IMR-90 (cell line): ENCODE results near the gene ETF1. TPM values are rescaled to one million over a fixed set of nuclear protein-coding genes. Genes with fewer than 3 reads are reported as not detected.
A peak's percentile ranks its signal among the peaks of the same experiment; 100 is the strongest.

Experiments
- ATAC-seq: fragments of 200-7000 bp; cut with Tn5 transposase; 2 replicates; pipeline ENCODE4 v1.9.1; 2020; ENCODE audit warnings: low read depth, mild to moderate bottlenecking, moderate library complexity
- BruUV-seq: library from RNA; stranded (reverse); fragments of 400-500 nt; replicated peaks from 2 replicates; lab custom pipeline; 2021; lab: Mats Ljungman, UMichigan
- CTCF ChIA-PET: fragments of 300-600 bp; formaldehyde crosslinking; extraction: SDS; loops from one replicate; lab custom pipeline; 2021; ENCODE audit warnings: antibody characterized with exemption; lab: Yijun Ruan, JAX
- POLR2A ChIA-PET: fragments of 300-600 bp; sonication (Branson Sonifier 250); formaldehyde crosslinking; loops from one replicate; lab custom pipeline; 2022; ENCODE audit warnings: antibody characterized with exemption; ENCODE audit not compliant: unreplicated experiment; lab: Charles Lee
- DNase-seq: peaks from one replicate; pipeline ENCODE4 v3.0.0; 2013
- H2AFZ ChIP-seq: replicated peaks from 2 replicates; pipeline ENCODE3; 2013; ENCODE audit warnings: low read length, mild to moderate bottlenecking; ENCODE audit not compliant: poor library complexity
- H2AK5ac ChIP-seq: 2 replicates; pipeline ENCODE4 v1.6.1; 2013; ENCODE audit warnings: low read depth, low read length, inconsistent platforms
- H2AK9ac ChIP-seq: replicated peaks from 2 replicates; pipeline ENCODE3; 2013; ENCODE audit warnings: mild to moderate bottlenecking, low read depth, low read length, moderate library complexity; ENCODE audit not compliant: poor library complexity
- H2BK120ac ChIP-seq: 2 replicates; pipeline ENCODE4 v1.6.1; 2013; ENCODE audit warnings: low read depth, low read length, inconsistent platforms
- H2BK15ac ChIP-seq: 3 replicates; pipeline ENCODE4 v1.6.1; 2013; ENCODE audit warnings: low read depth, low read length, inconsistent platforms
- H2BK20ac ChIP-seq: 2 replicates; pipeline ENCODE4 v1.6.1; 2013; ENCODE audit warnings: low read depth, mild to moderate bottlenecking, inconsistent platforms, low read length, moderate library complexity
- H2BK5ac ChIP-seq: 2 replicates; pipeline ENCODE4 v1.6.1; 2013; ENCODE audit warnings: mild to moderate bottlenecking, low read depth, low read length, inconsistent platforms; ENCODE audit not compliant: poor library complexity, severe bottlenecking
- H3K14ac ChIP-seq: replicated peaks from 2 replicates; pipeline ENCODE4 v1.6.1; 2013; ENCODE audit warnings: low read depth, low read length, inconsistent platforms
- H3K18ac ChIP-seq: 2 replicates; pipeline ENCODE4 v1.6.1; 2013; ENCODE audit warnings: low read depth, low read length, control low read depth
- H3K23ac ChIP-seq: 2 replicates; pipeline ENCODE4 v1.6.1; 2013; ENCODE audit warnings: low read depth, low read length, inconsistent platforms
- H3K27ac ChIP-seq: 2 replicates; pipeline ENCODE4 v1.5.1; 2013; ENCODE audit warnings: mild to moderate bottlenecking, control low read depth, low read length; ENCODE audit not compliant: insufficient read depth
- H3K27me3 ChIP-seq: 2 replicates; pipeline ENCODE4 v1.6.1; 2013; ENCODE audit warnings: low read length; ENCODE audit not compliant: control insufficient read depth, insufficient read depth
- H3K36me3 ChIP-seq: 2 replicates; pipeline ENCODE4 v1.6.1; 2013; ENCODE audit warnings: low read length, mixed read lengths; ENCODE audit not compliant: control insufficient read depth, insufficient read depth
- H3K4ac ChIP-seq: 2 replicates; pipeline ENCODE4 v1.6.1; 2013; ENCODE audit warnings: low read depth, low read length, inconsistent platforms
- H3K4me1 ChIP-seq: 2 replicates; pipeline ENCODE4 v1.6.1; 2013; ENCODE audit warnings: low read length, mixed read lengths; ENCODE audit not compliant: control insufficient read depth, insufficient read depth
- H3K4me2 ChIP-seq: 2 replicates; pipeline ENCODE4 v1.6.1; 2013; ENCODE audit warnings: low read depth, mild to moderate bottlenecking, control low read depth, low read length, moderate library complexity
- H3K4me3 ChIP-seq: 2 replicates; pipeline ENCODE4 v1.5.1; 2013; ENCODE audit warnings: low read depth, mild to moderate bottlenecking, control low read depth, low read length, moderate library complexity; ENCODE audit not compliant: insufficient read depth
- H3K56ac ChIP-seq: 2 replicates; pipeline ENCODE4 v1.6.1; 2013; ENCODE audit warnings: low read length, inconsistent platforms; ENCODE audit not compliant: insufficient read depth; ENCODE audit errors: extremely low read depth
- H3K79me1 ChIP-seq, 2 experiments: 2 replicates each; pipeline ENCODE4 v1.6.1; 2013; ENCODE audit warnings: low read length in 2 of 2, inconsistent platforms in 1 of 2, low read depth in 1 of 2
- H3K9ac ChIP-seq: 2 replicates; pipeline ENCODE4 v1.6.1; 2013; ENCODE audit warnings: low read depth, low read length, control low read depth
- H3K9me1 ChIP-seq: 2 replicates; pipeline ENCODE4 v1.6.1; 2013; ENCODE audit warnings: low read length, inconsistent platforms; ENCODE audit not compliant: insufficient read depth
- H3K9me3 ChIP-seq: 2 replicates; pipeline ENCODE4 v1.6.1; 2013; ENCODE audit warnings: low read length; ENCODE audit not compliant: control insufficient read depth, insufficient read depth
- H4K20me1 ChIP-seq: 2 replicates; pipeline ENCODE4 v1.6.1; 2013; ENCODE audit warnings: low read length, inconsistent platforms; ENCODE audit not compliant: insufficient read depth
- H4K5ac ChIP-seq: 2 replicates; pipeline ENCODE4 v1.6.1; 2013; ENCODE audit warnings: mild to moderate bottlenecking, low read depth, low read length, control low read depth
- H4K8ac ChIP-seq, 2 experiments: 2 replicates each; pipeline ENCODE4 v1.6.1; 2013; ENCODE audit warnings: low read depth in 2 of 2, low read length in 2 of 2, control low read depth in 1 of 2, inconsistent platforms in 1 of 2
- H4K91ac ChIP-seq: 2 replicates; pipeline ENCODE4 v1.6.1; 2013; ENCODE audit warnings: low read depth, low read length, inconsistent platforms; ENCODE audit not compliant: insufficient read depth
- CEBPB ChIP-seq: IDR thresholded peaks from 2 replicates; pipeline ENCODE4 v1.6.1; 2012; ENCODE audit warnings: low read depth, low read length, improper control_type of control experiment
- CHD1 ChIP-seq: IDR thresholded peaks from 2 replicates; pipeline ENCODE4 v1.6.1; 2012; ENCODE audit warnings: low read depth, low read length, improper control_type of control experiment
- CTCF ChIP-seq: conservative IDR thresholded peaks from 2 replicates; pipeline ENCODE4 v1.5.1; 2012; ENCODE audit warnings: mild to moderate bottlenecking, low read depth, low read length, improper control_type of control experiment
- ELK1 ChIP-seq: fragments of 150-350 bp; IDR thresholded peaks from 2 replicates; pipeline ENCODE4 v1.6.1; 2016; ENCODE audit warnings: low read depth, mild to moderate bottlenecking, low read length, moderate library complexity, borderline replicate concordance
- FOS ChIP-seq: fragments of 150-350 bp; IDR thresholded peaks from 2 replicates; pipeline ENCODE4 v1.6.1; 2016; ENCODE audit warnings: low read depth, low read length
- MAZ ChIP-seq: IDR thresholded peaks from 2 replicates; pipeline ENCODE4 v1.6.1; 2012; ENCODE audit warnings: low read depth, mild to moderate bottlenecking, low read length, improper control_type of control experiment, moderate library complexity, borderline replicate concordance
- MXI1 ChIP-seq: IDR thresholded peaks from 2 replicates; pipeline ENCODE4 v1.6.1; 2012; ENCODE audit warnings: low read depth, mild to moderate bottlenecking, low read length, moderate library complexity, borderline replicate concordance
- NFE2L2 ChIP-seq: fragments of 150-350 bp; IDR thresholded peaks from 2 replicates; pipeline ENCODE4 v1.6.1; 2016; ENCODE audit warnings: low read depth, mild to moderate bottlenecking, low read length
- POLR2A ChIP-seq: IDR thresholded peaks from 2 replicates; pipeline ENCODE4 v1.6.1; 2012; ENCODE audit warnings: mild to moderate bottlenecking, low read depth, low read length
- RAD21 ChIP-seq: IDR thresholded peaks from 2 replicates; pipeline ENCODE4 v1.6.1; 2012; ENCODE audit warnings: low read length, improper control_type of control experiment
- RCOR1 ChIP-seq: IDR thresholded peaks from 2 replicates; pipeline ENCODE4 v1.6.1; 2012; ENCODE audit warnings: mild to moderate bottlenecking, low read length, improper control_type of control experiment; ENCODE audit not compliant: insufficient replicate concordance
- SMC3 ChIP-seq: fragments of 150-350 bp; IDR thresholded peaks from 2 replicates; pipeline ENCODE4 v1.6.1; 2016; ENCODE audit warnings: low read depth, mild to moderate bottlenecking, antibody characterized with exemption, low read length, moderate library complexity
- USF2 ChIP-seq: fragments of 150-350 bp; IDR thresholded peaks from 2 replicates; pipeline ENCODE4 v1.6.1; 2017; ENCODE audit warnings: mild to moderate bottlenecking, antibody characterized with exemption, low read length, low read depth
- WGBS, 2 experiments: methylation state at CpG; one replicate each; pipeline versions ENCODE4 v1.1.5 to v1.1.7; 2013; ENCODE audit warnings: missing lambda C conversion rate in 2 of 2; ENCODE audit not compliant: insufficient read length in 1 of 2; ENCODE audit errors: extremely low coverage in 2 of 2; 5-methylcytosine and 5-hydroxymethylcytosine counted together
- dilution Hi-C: fragments of 300-500 bp; cut with HindIII; formaldehyde crosslinking; loops from one replicate; pipeline ENCODE4 v1.14.3; 2018; ENCODE audit warnings: low sequenced_read_pairs; ENCODE audit not compliant: unreplicated experiment
- in situ Hi-C: fragments of 300-500 bp; cut with MboI; formaldehyde crosslinking; loops from 3 replicates; pipeline ENCODE4 v1.14.3; 2019; ENCODE audit warnings: low sequenced_read_pairs, inconsistent platforms, mixed read lengths
- intact Hi-C: fragments of 100-400 bp; cut with micrococcal nuclease; formaldehyde crosslinking; loops from 2 replicates; pipeline ENCODE4 v1.10.0; 2022
- polyA plus RNA-seq, 3 experiments: library from polyadenylated mRNA; depleted of rRNA; stranded (reverse); fragments of >200 nt; gene quantifications; 2 replicates each; pipeline ENCODE4 v1.2.3, GENCODE V29; 2012; ENCODE audit warnings: low replicate concordance in 1 of 3
- total RNA-seq: library from RNA; depleted of rRNA; stranded (reverse); fragments of >200 nt; gene quantifications from 2 replicates; pipeline ENCODE4 v1.2.3, GENCODE V29; 2012

The ETF1 gene
- total and polyA plus RNA-seq, 2 of the 4 experiments (the other 2 are of a cell fraction) = 53.2 to 126 TPM

GRCh38 chr5:138463419-138464007, 79.5 kb downstream of the ETF1 start:
- no peaks in the 10 kb centered on the region for H3K9me3 ChIP-seq
- peak overlapping the region; percentile 88 for H4K91ac ChIP-seq
- ATAC-seq (no peak), DNase-seq (no peak)
- peaks cover 18% of the 10 kb centered on the region for H3K36me3 ChIP-seq
- H2BK20ac ChIP-seq = peak overlapping the region; percentile 39; the same call in 1 of the 2 replicates
- no peaks in the 10 kb centered on the region for H3K27me3 ChIP-seq
- H2BK120ac ChIP-seq = peak overlapping the region; percentile 91
- peak overlapping the region; percentile 98 for H2AK9ac ChIP-seq
- H3K9me1 ChIP-seq = peaks cover 14% of the 10 kb centered on the region; the same call in 1 of the 2 replicates
- TF ChIP-seq CEBPB (no peak), CTCF (no peak), RCOR1 (no peak), RAD21 (no peak), MAZ (no peak), POLR2A (no peak), USF2 (no peak), NFE2L2 (no peak), CHD1 (no peak), ELK1 (no peak), SMC3 (no peak), MXI1 (no peak), FOS (no peak)
- H2BK5ac ChIP-seq = peak overlapping the region; percentile 95
- H3K14ac ChIP-seq = peak overlapping the region; percentile 84
- H3K9ac ChIP-seq = peak overlapping the region; percentile 86
- H3K23ac ChIP-seq = peak overlapping the region; percentile 96; the same call in 1 of the 2 replicates
- in situ Hi-C loops = no loop called here
- peak overlapping the region; percentile 86 to 95 for H4K8ac ChIP-seq
- WGBS, 2 experiments = 40% methylated on average over 1 of the region's 21 CpGs; no CpG with 5 or more reads in 1 of the 2 experiments
- H3K56ac ChIP-seq = peak overlapping the region; percentile 86
- H3K4me2 ChIP-seq = peak overlapping the region; percentile 56
- ChIA-PET CTCF (interaction anchor here (0.6 to 2.2 kb wide), 4 partner anchors 8 to 406 kb away, joined by 3 to 10 read pairs (median 3); no protein-coding TSS in a partner anchor), POLR2A (no interaction called here)
- H2BK15ac ChIP-seq = peak overlapping the region; percentile 46; the same call in 1 of the 3 replicates
- peaks cover 13 to 33% of the 10 kb centered on the region in 2 experiments for H3K79me1 ChIP-seq
- TSS peak; percentile 84 for BruUV-seq
- intact Hi-C loops = loop anchor here (1.0 kb wide), 2 partner anchors 13 to 80 kb away; partner anchors contain the start of gene ETF1
- H3K4ac ChIP-seq = peak overlapping the region; percentile 97
- H4K20me1 ChIP-seq = peaks cover 31% of the 10 kb centered on the region
- peak overlapping the region; percentile 51 for H4K5ac ChIP-seq
- peak overlapping the region; percentile 60 for H3K4me3 ChIP-seq
- peak overlapping the region; percentile 64 for H3K18ac ChIP-seq
- dilution Hi-C loops = no loop called here
- peaks cover 12% of the 10 kb centered on the region; the same call in 1 of the 2 replicates for H3K4me1 ChIP-seq
- peak overlapping the region; percentile 94 for H3K27ac ChIP-seq
- peak overlapping the region; percentile 96 for H2AK5ac ChIP-seq
- H2AFZ ChIP-seq = peak overlapping the region; percentile 100
